BLaER1 treated with 17β-estradiol and CSF1 and Interleukin-3, amounts not matched to agents 10 nM and 100 nM (cell line): ENCODE results near the gene ALG10B.
A peak's percentile ranks its signal among the peaks of the same experiment; 100 is the strongest.
"Not testable (repeated sequence)": the region's sequence is repeated elsewhere in the genome, so short reads cannot be mapped to it uniquely, and the experiment has no call there.

ENCODE experiments used
- H3K27ac ChIP-seq, 11 experiments: shearing (Covaris generic); formaldehyde crosslinking; 2 replicates each; pipeline ENCODE4 v1.8.1; 2022
- H3K27me3 ChIP-seq, 11 experiments: shearing (Covaris generic); formaldehyde crosslinking; 2 replicates each; pipeline ENCODE4 v1.8.1; 2022
- H3K36me3 ChIP-seq, 11 experiments: shearing (Covaris generic); formaldehyde crosslinking; 2 replicates each; pipeline ENCODE4 v1.8.1; 2022
- H3K4me1 ChIP-seq, 10 experiments: shearing (Covaris generic); formaldehyde crosslinking; 2 replicates each; pipeline ENCODE4 v1.8.1; 2022
- H3K4me2 ChIP-seq, 11 experiments: shearing (Covaris generic); formaldehyde crosslinking; 2 replicates each; pipeline ENCODE4 v1.8.1; 2022
- H3K4me3 ChIP-seq, 10 experiments: shearing (Covaris generic); formaldehyde crosslinking; 2 replicates each; pipeline ENCODE4 v1.8.1; 2022
- H3K9ac ChIP-seq, 11 experiments: shearing (Covaris generic); formaldehyde crosslinking; 2 replicates each; pipeline ENCODE4 v1.8.1; 2022
- H3K9me3 ChIP-seq, 11 experiments: shearing (Covaris generic); formaldehyde crosslinking; replicated peaks in 1 of 11; 2 replicates each; pipeline ENCODE4 v1.8.1; 2022
- H4K20me1 ChIP-seq, 11 experiments: shearing (Covaris generic); formaldehyde crosslinking; 2 replicates each; pipeline ENCODE4 v1.8.1; 2022
- Cebpa-rat ChIP-seq, 11 experiments: shearing (Covaris generic); IDR thresholded peaks; 2 replicates each; pipeline ENCODE4 v1.8.1; 2022

The ALG10B gene

DNA sequence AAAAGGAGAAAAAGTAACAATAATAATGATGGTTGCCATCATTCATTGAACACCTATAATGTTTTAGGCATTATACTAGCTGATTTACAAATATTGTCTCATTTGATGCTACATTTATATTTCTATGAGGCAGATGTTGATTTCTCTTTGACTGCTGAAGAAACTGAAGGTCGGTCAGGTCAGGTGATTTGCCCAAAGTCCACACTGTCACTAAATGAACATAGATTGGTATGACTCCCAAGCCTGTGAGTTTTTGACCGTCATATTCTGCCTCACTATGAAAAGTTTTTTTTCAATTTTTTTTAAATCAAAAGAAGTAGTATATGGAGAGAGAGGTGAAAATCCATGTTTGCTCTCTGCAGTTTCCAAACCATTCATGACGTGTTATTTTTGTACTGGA lies 10.8 kb downstream of the ALG10B start:
- H3K27ac ChIP-seq = no peak overlapping the region
- H3K4me1 ChIP-seq = peaks cover 0 to 10% (median 0%) of the 10 kb centered on the region in 10 experiments; a peak in 4 of 20 replicates
- H3K4me3 ChIP-seq = no peak overlapping the region
- H4K20me1 ChIP-seq = no peaks in the 10 kb centered on the region
- no peaks in the 10 kb centered on the region; a peak in 1 of 22 replicates for H3K36me3 ChIP-seq
- H3K27me3 ChIP-seq = no peaks in the 10 kb centered on the region
- H3K9ac ChIP-seq = no peak overlapping the region
- H3K9me3 ChIP-seq = peaks cover 0 to 21% (median 13%) of the 10 kb centered on the region in 11 experiments; a peak in 17 of 22 replicates
- TF ChIP-seq Cebpa-rat (IDR thresholded peaks at IDR 0.05) = no peak
- no peak overlapping the region for H3K4me2 ChIP-seq

DNA sequence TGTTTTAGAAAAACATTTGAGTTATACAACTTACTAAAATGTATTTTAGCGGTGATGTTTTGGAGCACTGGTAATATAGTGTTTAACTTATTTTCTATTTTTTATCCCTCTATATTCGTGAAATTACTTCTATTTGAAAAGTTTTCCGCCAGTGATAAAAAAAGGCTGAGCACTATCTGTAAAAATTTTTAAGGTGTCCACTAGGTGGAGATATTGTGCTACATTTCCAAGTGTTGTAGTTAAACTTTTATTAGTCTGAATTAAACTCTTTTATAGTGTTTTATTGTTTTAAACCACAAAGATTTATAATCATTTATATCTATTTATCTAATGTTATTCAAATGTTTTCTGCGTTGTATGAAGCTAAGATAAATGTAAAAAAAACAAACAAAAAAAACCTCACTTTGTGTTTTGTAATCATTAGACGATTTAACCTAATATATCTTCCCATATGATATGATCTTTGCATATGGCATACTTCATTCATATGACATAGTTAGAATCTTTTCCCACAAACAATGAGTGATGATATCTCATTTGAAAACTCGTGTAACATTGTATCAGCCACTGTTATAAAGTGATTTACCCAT lies 11.8 kb downstream of the ALG10B start:
- TF ChIP-seq Cebpa-rat (IDR thresholded peaks at IDR 0.05) = no peak
- H3K27me3 ChIP-seq = no peaks in the 10 kb centered on the region
- H3K27ac ChIP-seq = no peak overlapping the region
- no peak overlapping the region for H3K9ac ChIP-seq
- no peak overlapping the region for H3K4me2 ChIP-seq
- peaks cover 0 to 10% (median 0%) of the 10 kb centered on the region in 10 experiments; a peak in 4 of 20 replicates for H3K4me1 ChIP-seq
- H4K20me1 ChIP-seq = no peaks in the 10 kb centered on the region
- H3K4me3 ChIP-seq = no peak overlapping the region
- no peaks in the 10 kb centered on the region; a peak in 1 of 22 replicates for H3K36me3 ChIP-seq
- H3K9me3 ChIP-seq = peaks cover 0 to 22% (median 13%) of the 10 kb centered on the region in 11 experiments; a peak in 17 of 22 replicates

GRCh38 chr12:38330414-38330813 lies 13.8 kb downstream of the ALG10B start:
- H3K27me3 ChIP-seq = not testable (repeated sequence)

GRCh38 chr12:38332814-38333213 lies 16.2 kb downstream of the ALG10B start:
- Histone ChIP-seq H3K4me2 (no peak overlapping the region), H3K4me3 (no peak overlapping the region), H3K4me1 (peaks cover 0 to 6% (median 0%) of the 10 kb centered on the region in 10 experiments; a peak in 2 of 20 replicates), H3K36me3 (no peaks in the 10 kb centered on the region), H4K20me1 (no peaks in the 10 kb centered on the region), H3K9me3 (peaks cover 0 to 22% (median 13%) of the 10 kb centered on the region in 11 experiments; a peak in 17 of 22 replicates), H3K9ac (no peak overlapping the region), H3K27ac (no peak overlapping the region), H3K27me3 (no peaks in the 10 kb centered on the region)
- TF ChIP-seq Cebpa-rat (IDR thresholded peaks at IDR 0.05) = no peak

More at GRCh38 chr12:38330414-38330813, 13.8 kb downstream of the ALG10B start:
- H3K9me3 ChIP-seq = peaks cover 0 to 22% (median 13%) of the 10 kb centered on the region in 11 experiments; a peak in 17 of 22 replicates
- not testable (repeated sequence) for H3K4me1 ChIP-seq, H3K27ac ChIP-seq, H3K4me2 ChIP-seq, H3K9ac ChIP-seq, H3K36me3 ChIP-seq, H3K4me3 ChIP-seq, H4K20me1 ChIP-seq

DNA sequence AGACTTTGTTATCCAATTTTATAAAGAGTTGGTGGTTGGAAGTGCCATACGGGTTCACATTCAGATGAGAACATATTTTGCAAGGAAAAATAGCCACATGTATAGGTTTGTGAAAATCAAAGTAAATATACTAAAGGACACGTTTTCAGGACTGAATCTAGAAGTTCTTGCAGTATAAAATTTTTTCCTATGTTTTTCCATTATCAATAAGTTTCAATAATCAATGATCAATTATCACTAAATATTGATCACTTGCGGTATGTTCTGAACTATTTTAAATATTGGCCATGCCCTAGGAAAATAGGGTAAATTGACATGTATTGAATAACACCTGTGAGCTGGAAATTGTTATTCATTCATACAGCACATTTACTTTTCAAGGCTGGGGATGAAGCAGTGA lies 25.9 kb downstream of the ALG10B start:
- H3K27ac ChIP-seq = no peak overlapping the region
- H3K4me1 ChIP-seq = no peaks in the 10 kb centered on the region
- no peaks in the 10 kb centered on the region for H3K36me3 ChIP-seq
- no peak overlapping the region for H3K4me2 ChIP-seq
- H3K4me3 ChIP-seq = no peak overlapping the region
- H3K9ac ChIP-seq = no peak overlapping the region
- H3K27me3 ChIP-seq = no peaks in the 10 kb centered on the region
- TF ChIP-seq Cebpa-rat (IDR thresholded peaks at IDR 0.05) = no peak
- no peaks in the 10 kb centered on the region for H4K20me1 ChIP-seq
- H3K9me3 ChIP-seq = peaks cover 13 to 28% (median 17%) of the 10 kb centered on the region in 11 experiments; a peak in 21 of 22 replicates

- H3K4me1 ChIP-seq, H3K4me3 ChIP-seq, H3K27me3 ChIP-seq, H3K27ac ChIP-seq, H3K36me3 ChIP-seq, H3K9ac ChIP-seq, H4K20me1 ChIP-seq, H3K4me2 ChIP-seq: not testable (repeated sequence)
- peaks cover 17 to 35% (median 20%) of the 10 kb centered on the region in 11 experiments; a peak in 21 of 22 replicates for H3K9me3 ChIP-seq
These were observed 26.7 kb downstream of the ALG10B start for GRCh38 chr12:38343256-38343655.

DNA sequence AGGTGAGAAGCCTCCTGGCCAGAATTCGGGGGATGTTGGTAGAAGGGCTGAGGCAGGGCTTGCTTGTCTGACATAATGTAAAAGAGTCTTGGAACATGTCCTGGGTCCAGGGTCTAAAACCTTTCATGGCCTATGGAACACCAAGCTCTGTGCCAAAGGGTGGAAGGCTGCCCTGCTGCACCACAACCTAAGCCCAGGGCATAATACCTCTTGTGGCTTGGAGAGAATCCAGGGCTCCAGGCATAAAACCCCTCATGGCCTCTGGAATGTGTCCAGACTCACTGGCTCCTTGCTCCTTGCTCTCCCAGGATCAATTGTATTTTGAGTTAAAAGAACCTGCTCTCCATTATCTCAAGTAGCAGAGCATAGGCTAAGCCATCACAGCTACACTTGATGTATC lies 27.3 kb downstream of the ALG10B start:
- H4K20me1 ChIP-seq, H3K27me3 ChIP-seq, H3K4me3 ChIP-seq, H3K9ac ChIP-seq, H3K4me2 ChIP-seq, H3K27ac ChIP-seq, H3K36me3 ChIP-seq, H3K4me1 ChIP-seq: not testable (repeated sequence)
- peaks cover 17 to 35% (median 20%) of the 10 kb centered on the region in 11 experiments; a peak in 21 of 22 replicates for H3K9me3 ChIP-seq

- H3K9me3 ChIP-seq = peaks cover 0 to 18% (median 10%) of the 10 kb centered on the region in 11 experiments; a peak in 13 of 22 replicates
- H3K9ac ChIP-seq = peak overlapping the region in 1 of 11 experiments; percentile 36; a peak in 2 of 22 replicates
- H4K20me1 ChIP-seq = no peaks in the 10 kb centered on the region
These were observed 34.0 kb downstream of the ALG10B start for GRCh38 chr12:38350342-38351174.

GRCh38 chr12:38351175-38351508 lies 34.6 kb downstream of the ALG10B start:
- not testable (repeated sequence) for H4K20me1 ChIP-seq, H3K36me3 ChIP-seq, H3K27me3 ChIP-seq, H3K4me3 ChIP-seq
- H3K9me3 ChIP-seq = peaks cover 0 to 18% (median 10%) of the 10 kb centered on the region in 11 experiments; a peak in 13 of 22 replicates
- H3K4me1 ChIP-seq = peaks cover 4 to 21% (median 15%) of the 10 kb centered on the region in 10 experiments; a peak in 16 of 20 replicates
- peak overlapping the region in 5 of 11 experiments; percentile 5 to 37 (median 23); a peak in 3 of 22 replicates for H3K27ac ChIP-seq
- peak overlapping the region; percentile 30 to 68 (median 53); a peak in 18 of 22 replicates for H3K4me2 ChIP-seq
- peak overlapping the region in 1 of 11 experiments; percentile 36; a peak in 2 of 22 replicates for H3K9ac ChIP-seq

More at GRCh38 chr12:38350342-38351174, 34.0 kb downstream of the ALG10B start:
- no peak for TF ChIP-seq Cebpa-rat (IDR thresholded peaks at IDR 0.05)
- no peak overlapping the region for H3K4me3 ChIP-seq
- H3K27me3 ChIP-seq = no peaks in the 10 kb centered on the region
- peak overlapping the region in 6 of 11 experiments; percentile 5 to 37 (median 20); a peak in 4 of 22 replicates for H3K27ac ChIP-seq
- peaks cover 4 to 21% (median 15%) of the 10 kb centered on the region in 10 experiments; a peak in 16 of 20 replicates for H3K4me1 ChIP-seq
- peak overlapping the region; percentile 30 to 68 (median 53); a peak in 19 of 22 replicates for H3K4me2 ChIP-seq
- H3K36me3 ChIP-seq = no peaks in the 10 kb centered on the region
